Activated CD8-positive, alpha-beta memory T cell treated with anti-CD3 and anti-CD28 coated beads, Interleukin-2, amount 50 U/mL, for 48 hours (primary cell): Measurements from ENCODE around the gene ARAP2.

Source experiments
- DNase-seq: peaks from one replicate; pipeline ENCODE4 v3.0.0-alpha.2; 2020

ARAP2 gene

GRCh38 chr4:36027203-36027602, 217.1 kb downstream of the ARAP2 start:
- no peak for DNase-seq

GRCh38 chr4:36026348-36026880, 217.9 kb downstream of the ARAP2 start:
- no peak for DNase-seq

- DNase-seq = no peak
These were observed 219.2 kb downstream of the ARAP2 start for GRCh38 chr4:36024901-36025660.

GRCh38 chr4:36020351-36020750, 224.0 kb downstream of the ARAP2 start:
- no peak for DNase-seq
